Subcutaneous adipose tissue (tissue), 4 donors: Measurements from ENCODE around the gene CBR4. TPM values are rescaled to one million over a fixed set of nuclear protein-coding genes. Genes with fewer than 3 reads are reported as not detected.

Experiments used
- total RNA-seq, 4 donors: library from RNA; depleted of rRNA; stranded (reverse); fragments of >200 nt; gene quantifications; one replicate each; pipeline ENCODE4 v1.1.0, GENCODE V29; 2016
- TF ChIP-seq, protein P1 (sequence below): fragments of 450-650 bp; IDR thresholded peaks from one replicate; pipeline ENCODE4 v1.5.1; 2016; ENCODE audit warnings: low read depth, mild to moderate bottlenecking, control low read depth, antibody characterized with exemption, moderate library complexity

Gene CBR4
- total RNA-seq, 4 donors from 2014 or later = 21.4 to 28.6 (median 22.2) TPM

DNA sequence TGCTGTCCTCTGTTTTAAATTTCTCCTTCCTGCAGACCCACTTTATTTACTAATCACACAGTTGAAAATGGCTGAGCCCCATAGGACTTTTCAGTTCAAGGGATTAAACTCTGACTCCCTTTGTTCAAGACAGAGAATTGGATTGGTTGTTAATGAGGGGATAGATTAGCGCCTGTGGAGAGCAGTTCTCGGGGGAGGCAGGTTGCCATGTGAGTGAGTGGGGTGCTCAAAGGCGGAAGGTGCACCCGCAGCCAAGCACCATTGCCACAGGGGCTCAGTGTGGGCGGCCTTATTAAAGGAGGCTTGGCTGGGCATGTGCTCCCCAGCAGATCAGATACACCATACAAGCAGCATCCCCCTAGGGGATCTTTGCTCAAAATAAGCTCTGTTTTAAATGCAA, 7.9 kb upstream of the CBR4 start:
- TF ChIP-seq, protein P1, sequence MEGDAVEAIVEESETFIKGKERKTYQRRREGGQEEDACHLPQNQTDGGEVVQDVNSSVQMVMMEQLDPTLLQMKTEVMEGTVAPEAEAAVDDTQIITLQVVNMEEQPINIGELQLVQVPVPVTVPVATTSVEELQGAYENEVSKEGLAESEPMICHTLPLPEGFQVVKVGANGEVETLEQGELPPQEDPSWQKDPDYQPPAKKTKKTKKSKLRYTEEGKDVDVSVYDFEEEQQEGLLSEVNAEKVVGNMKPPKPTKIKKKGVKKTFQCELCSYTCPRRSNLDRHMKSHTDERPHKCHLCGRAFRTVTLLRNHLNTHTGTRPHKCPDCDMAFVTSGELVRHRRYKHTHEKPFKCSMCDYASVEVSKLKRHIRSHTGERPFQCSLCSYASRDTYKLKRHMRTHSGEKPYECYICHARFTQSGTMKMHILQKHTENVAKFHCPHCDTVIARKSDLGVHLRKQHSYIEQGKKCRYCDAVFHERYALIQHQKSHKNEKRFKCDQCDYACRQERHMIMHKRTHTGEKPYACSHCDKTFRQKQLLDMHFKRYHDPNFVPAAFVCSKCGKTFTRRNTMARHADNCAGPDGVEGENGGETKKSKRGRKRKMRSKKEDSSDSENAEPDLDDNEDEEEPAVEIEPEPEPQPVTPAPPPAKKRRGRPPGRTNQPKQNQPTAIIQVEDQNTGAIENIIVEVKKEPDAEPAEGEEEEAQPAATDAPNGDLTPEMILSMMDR = no peak

DNA sequence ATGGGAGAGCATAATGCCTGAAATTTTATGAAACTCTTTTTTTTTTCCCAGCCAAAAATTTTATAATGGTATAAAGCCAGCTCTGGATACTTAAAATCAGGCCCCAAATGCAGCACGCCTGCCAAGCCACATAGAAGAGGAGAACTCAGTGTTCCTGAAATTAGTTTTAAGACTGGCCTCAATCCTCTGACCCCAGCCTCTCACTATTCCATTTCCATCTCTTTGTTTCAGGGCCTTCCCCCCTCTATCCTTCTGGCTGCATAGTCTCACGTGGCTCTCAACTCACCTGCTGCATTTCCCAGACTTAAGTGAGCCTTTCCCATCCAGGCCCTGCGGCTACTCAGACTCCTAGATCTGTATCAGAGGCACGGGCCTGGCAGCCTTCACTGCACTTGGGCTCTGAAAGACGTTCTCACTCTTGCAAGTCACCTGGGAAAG, 5.2 kb upstream of the CBR4 start:
- TF ChIP-seq, protein P1 = no peak

DNA sequence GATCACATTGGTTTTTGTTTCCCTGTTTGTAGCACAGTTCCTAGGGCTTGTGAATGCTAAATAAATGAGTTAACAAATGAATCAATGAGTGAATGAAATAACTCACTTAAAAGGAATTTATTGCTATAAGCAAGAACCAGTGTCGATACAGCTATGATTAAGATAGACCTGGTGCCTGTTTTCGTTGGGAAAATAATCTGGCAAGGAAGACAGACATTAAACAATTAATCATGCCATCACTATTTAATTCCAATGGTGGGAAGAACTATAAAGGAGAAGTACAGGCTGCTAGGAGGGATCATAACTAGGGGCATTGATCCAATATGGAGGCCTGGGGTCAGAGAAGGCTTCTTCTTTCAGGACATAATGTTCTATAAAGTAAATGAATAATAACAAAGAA, 4.5 kb upstream of the CBR4 start:
- TF ChIP-seq, protein P1 = no peak

DNA sequence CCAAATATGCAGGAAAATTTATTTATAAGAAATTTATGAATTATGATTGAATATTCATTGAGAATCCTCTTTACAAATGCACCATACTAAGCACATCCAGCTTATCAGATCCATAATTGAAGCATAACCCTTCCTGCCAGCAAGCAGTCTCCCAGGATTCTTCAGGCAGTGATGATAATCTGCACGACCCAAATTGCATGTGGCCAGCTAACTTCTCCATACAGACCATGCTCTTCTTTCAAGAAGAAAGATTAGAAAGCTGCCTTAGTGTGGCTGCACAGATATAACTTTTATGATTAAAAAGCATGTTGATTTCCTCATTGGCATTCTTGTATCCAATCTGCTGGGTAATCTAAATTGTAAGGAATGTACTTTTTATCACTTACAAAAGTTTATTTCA, 3.3 kb upstream of the CBR4 start:
- TF ChIP-seq, protein P1 = no peak

DNA sequence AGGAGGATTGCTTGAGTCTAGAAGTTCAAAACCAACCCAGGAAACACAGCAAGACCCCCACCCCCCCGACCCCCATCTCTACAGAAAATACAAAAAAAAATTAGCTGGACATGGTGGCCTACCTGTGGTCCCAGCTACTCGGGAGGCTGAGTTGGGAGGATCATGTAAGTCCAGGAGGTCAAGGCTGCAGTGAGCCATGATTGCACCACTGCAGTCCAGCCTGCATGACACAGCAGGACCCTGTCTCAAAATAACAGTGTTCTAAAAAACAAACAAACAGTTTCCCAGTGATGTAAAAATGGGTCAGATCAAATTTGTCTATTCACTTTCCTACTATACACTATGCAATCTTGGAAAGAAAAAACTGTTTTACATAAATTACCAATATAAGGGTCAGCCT, 2.0 kb upstream of the CBR4 start:
- TF ChIP-seq, protein P1 = no peak

DNA sequence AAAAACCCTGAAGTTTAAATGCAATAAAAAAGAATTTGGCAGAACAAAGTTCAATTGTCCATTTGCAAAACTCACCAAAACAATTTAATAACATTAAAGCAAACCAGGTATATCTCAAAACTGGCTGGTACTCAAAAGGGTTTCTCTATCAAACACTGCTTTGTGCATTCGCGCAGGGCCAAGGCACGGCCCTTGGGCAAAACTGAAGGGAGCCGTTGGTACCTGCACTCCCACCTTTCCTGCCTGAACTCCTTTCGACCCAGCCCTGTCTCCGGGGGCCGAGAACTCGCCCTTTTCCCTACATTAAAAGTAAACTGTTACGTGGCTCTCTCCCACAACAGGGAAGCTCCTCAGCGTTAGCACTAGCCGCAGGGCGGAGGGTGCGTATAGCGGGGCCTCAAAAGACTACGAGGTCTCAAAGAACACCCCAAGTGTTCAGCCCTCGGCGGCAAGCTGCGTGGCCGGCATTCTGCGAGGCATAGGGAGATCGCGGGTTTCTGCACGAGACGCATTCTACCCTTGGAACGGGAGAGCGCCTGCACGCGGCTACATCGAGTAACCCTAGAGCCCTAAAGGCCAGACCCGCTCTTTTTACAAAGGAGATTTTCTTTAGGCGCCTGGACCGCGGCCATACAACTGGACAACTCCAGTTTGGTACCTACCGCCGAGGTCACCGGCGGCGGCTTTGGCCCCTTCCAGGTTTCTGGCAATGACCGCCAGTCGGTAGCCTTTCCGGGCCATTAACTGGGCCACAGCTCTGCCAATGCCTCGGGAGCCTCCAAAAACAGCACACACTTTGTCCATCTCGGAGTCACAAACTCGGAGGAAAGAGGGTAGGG, 550 bp downstream of the CBR4 start:
- TF ChIP-seq, protein P1 = no peak

DNA sequence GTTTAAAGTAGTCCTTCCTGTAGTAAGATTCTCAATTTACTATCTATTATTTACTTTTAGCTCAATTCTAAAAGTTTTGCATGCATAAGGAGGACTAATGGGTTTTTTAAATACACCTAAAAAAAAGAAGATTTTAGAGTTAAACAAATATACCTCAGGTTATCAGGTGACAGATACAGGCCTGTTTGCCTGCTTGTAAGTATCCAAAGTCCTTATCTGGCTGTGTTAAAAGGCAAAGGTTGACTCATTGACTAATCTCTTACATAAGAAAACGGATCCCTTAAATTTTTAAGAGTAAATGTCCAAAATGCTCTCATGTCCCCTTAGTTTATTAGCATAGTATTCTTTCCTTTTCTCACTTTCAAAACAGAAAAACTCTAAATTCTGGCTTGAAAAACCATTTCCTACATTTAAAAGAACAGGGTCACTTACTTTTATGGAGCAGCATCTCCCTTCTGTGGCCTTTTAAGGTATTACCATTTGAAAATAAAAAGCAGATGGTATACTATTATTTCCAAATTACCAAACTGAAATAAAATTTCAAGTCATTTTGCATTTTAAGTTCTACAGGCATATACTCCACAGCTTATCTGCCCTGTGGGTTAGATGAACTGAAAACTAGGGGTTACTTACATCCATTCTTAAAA, 4.5 kb downstream of the CBR4 start:
- TF ChIP-seq, protein P1 = no peak
